Colonic mucosa (tissue), 4 donors: Measurements from ENCODE around the gene SELE. TPM values are rescaled to one million over a fixed set of nuclear protein-coding genes. Genes with fewer than 3 reads are reported as not detected.

Experiments
- DNase-seq: peaks from one replicate; pipeline ENCODE4 v3.0.0-alpha.2; 2020
- H3K27ac ChIP-seq: fragments of 200-600 bp; one replicate; pipeline ENCODE4 v1.8.0; 2021
- H3K27me3 ChIP-seq: fragments of 200-600 bp; one replicate; pipeline ENCODE4 v1.8.0; 2021
- H3K36me3 ChIP-seq: fragments of 200-600 bp; one replicate; pipeline ENCODE4 v1.8.0; 2021
- H3K4me1 ChIP-seq: fragments of 200-600 bp; one replicate; pipeline ENCODE4 v1.8.0; 2021; ENCODE audit warnings: mild to moderate bottlenecking
- H3K4me3 ChIP-seq: fragments of 200-600 bp; one replicate; pipeline ENCODE4 v1.8.0; 2021
- H3K9ac ChIP-seq, 2 donors: one replicate each; pipeline ENCODE4 v1.7.0; 2013; ENCODE audit warnings: control low read depth in 2 of 2, low read depth in 2 of 2, low read length in 2 of 2
- H3K9me3 ChIP-seq: fragments of 200-600 bp; one replicate; pipeline ENCODE4 v1.8.0; 2021
- intact Hi-C: fragments of 100-400 bp; cut with DNase I; formaldehyde crosslinking; loops from one replicate; pipeline ENCODE4 v1.14.1; 2022
- total RNA-seq, 2 donors: library from RNA; stranded (reverse); fragmentation: NEBNext Ultra II Directional in 1 of 2; extraction: Animal tissue kit (Norgen Biotek cat#: 25700) in 1 of 2; gene quantifications; one replicate each; pipeline ENCODE4 v1.2.1, GENCODE V29; 2021
- TF ChIP-seq, protein P1 (sequence below): fragments of 200-600 bp; IDR thresholded peaks from one replicate; pipeline ENCODE4 v1.8.0; 2022; ENCODE audit warnings: antibody characterized with exemption, mild to moderate bottlenecking
- donor health status: healthy.
- donor health status: DM: no; HTN: no; CAD: no.
- donor health status: DM: no; HTN: no; CAD: no.

Gene SELE
- total RNA-seq, 2 donors from 2014 or later, result 0.20 to 4.0 TPM

DNA sequence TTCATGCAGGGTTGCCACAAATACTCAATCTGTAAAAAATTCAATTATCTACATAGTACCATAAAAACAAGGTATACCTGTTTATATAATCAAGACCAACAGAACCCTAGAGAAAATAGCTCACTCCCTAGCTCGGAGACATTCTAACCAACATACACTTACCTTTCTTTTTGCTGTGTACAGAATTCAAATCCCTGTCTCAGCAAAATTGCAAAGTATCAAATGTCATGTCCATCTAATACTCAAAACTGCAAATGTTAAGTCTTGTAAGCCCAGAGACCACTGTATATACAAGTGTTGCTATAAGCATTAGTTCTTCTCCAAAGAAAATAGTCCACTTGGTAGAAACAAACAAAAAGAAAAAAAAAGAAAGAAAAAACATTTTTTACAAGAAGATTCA lies 16.2 kb upstream of the SELE start:
- no peak overlapping the region for H3K9ac ChIP-seq
- no peaks in the 10 kb centered on the region for H3K27me3 ChIP-seq
- no peak overlapping the region for H3K27ac ChIP-seq
- intact Hi-C loops, result no loop called here
- DNase-seq, result no peak
- TF ChIP-seq, protein P1, sequence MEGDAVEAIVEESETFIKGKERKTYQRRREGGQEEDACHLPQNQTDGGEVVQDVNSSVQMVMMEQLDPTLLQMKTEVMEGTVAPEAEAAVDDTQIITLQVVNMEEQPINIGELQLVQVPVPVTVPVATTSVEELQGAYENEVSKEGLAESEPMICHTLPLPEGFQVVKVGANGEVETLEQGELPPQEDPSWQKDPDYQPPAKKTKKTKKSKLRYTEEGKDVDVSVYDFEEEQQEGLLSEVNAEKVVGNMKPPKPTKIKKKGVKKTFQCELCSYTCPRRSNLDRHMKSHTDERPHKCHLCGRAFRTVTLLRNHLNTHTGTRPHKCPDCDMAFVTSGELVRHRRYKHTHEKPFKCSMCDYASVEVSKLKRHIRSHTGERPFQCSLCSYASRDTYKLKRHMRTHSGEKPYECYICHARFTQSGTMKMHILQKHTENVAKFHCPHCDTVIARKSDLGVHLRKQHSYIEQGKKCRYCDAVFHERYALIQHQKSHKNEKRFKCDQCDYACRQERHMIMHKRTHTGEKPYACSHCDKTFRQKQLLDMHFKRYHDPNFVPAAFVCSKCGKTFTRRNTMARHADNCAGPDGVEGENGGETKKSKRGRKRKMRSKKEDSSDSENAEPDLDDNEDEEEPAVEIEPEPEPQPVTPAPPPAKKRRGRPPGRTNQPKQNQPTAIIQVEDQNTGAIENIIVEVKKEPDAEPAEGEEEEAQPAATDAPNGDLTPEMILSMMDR, result no peak
- no peak overlapping the region for H3K4me3 ChIP-seq
- H3K36me3 ChIP-seq, result no peaks in the 10 kb centered on the region
- no peaks in the 10 kb centered on the region for H3K4me1 ChIP-seq
- H3K9me3 ChIP-seq, result no peaks in the 10 kb centered on the region

DNA sequence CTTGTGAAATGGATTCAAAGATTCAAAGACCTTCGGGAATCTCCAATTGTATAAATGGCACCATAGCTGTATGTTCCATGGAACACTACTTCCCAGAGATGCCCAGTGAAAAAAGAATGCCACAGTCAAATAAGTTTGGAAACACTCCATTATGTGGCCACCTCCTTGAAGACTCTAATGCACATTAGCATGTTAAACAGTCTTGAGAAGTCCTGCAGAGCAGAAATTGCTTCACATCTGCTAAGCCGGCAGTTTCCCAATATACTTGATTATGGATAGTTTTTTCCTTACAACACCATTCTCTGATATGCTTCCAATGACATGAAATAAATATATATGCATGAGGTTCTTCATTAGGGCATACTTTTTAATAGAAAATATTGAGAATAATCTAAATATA lies 12.7 kb upstream of the SELE start:
- no peak overlapping the region for H3K4me3 ChIP-seq
- H3K9ac ChIP-seq, result no peak overlapping the region
- TF ChIP-seq, protein P1, result no peak
- H3K9me3 ChIP-seq, result no peaks in the 10 kb centered on the region
- intact Hi-C loops, result no loop called here
- no peaks in the 10 kb centered on the region for H3K4me1 ChIP-seq
- no peaks in the 10 kb centered on the region for H3K36me3 ChIP-seq
- DNase-seq, result no peak
- no peaks in the 10 kb centered on the region for H3K27me3 ChIP-seq
- H3K27ac ChIP-seq, result no peak overlapping the region

DNA sequence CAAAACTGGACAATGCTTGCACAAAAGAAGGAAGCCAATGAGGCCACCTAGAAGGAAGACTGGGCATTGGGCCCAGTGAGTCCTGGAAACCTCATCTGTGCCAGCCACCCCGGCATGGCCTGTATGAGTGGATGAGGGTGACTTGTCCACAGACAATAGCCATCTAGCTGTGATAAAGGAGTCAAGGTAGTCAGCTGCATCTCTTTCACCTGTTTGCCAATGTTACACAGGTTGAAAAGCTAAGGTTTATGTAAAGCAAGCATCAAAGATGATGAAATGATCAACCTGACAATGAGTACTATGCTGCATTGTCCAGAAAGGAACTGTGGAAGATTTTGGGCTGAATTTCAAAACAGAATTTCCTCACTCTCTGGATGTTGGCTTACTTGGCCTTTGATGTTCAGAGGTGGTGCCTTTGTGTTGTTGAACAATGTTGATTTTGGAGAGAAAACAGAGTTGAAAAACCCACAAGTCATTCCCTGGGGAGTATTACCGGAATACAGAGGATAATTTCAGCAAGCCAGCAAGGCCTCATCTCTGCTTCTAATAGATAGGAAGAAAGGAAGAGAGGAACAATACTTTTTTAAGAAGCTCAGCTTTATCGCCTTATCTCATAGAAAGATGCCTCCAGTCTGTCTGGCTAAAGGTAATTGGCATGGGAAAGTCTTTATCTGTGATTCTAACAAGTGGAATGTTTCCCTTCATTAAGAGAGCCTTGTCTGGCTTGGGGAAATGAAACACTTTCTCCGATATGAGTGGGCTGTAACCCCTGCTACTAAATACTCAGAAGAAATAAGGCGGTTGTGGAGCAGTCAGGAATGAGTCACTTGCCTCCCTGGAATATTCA lies 11.4 kb upstream of the SELE start:
- Histone ChIP-seq H3K4me1 (no peaks in the 10 kb centered on the region), H3K9ac (no peak overlapping the region), H3K4me3 (no peak overlapping the region), H3K9me3 (no peaks in the 10 kb centered on the region), H3K36me3 (no peaks in the 10 kb centered on the region), H3K27ac (no peak overlapping the region), H3K27me3 (no peaks in the 10 kb centered on the region)
- TF ChIP-seq, protein P1, result no peak
- intact Hi-C loops, result no loop called here
- no peak for DNase-seq

DNA sequence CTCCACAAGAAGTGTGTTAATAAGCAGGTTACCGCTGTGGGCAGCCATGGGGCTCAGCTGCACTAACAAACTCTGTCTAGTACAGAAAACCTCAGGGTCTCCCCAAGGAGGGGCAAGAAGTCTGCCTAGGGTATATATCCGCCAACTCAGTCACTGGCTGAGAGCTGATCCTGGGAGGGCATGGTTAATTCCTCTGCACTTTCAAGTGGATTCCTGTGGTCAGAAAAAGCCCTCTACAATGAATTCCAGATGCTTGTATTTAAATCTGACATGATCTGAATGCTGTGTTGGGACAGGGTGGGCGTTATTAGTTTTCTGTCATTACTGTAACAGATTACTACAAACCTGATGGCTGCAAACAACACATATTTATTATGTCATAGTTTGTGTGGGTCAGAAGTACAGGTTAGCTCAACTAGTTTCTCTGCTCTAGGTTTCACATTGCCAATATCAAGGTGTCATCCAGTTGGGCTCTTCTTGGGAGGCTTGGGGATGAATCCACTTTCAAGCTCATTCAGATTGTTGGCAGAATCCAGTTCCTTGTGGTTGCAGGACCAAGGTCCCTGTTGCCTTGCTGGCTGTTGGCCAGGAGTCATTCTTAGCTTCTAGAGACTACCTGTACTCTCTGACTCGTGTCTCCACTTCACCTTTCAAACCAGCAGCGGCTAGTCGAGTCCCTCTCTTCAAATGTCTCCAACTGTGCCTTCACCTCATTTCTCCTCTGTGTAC lies 8.0 kb upstream of the SELE start:
- no peak overlapping the region for H3K27ac ChIP-seq
- H3K36me3 ChIP-seq, result no peaks in the 10 kb centered on the region
- H3K4me1 ChIP-seq, result no peaks in the 10 kb centered on the region
- TF ChIP-seq, protein P1, result no peak
- no peak overlapping the region for H3K4me3 ChIP-seq
- H3K9me3 ChIP-seq, result no peaks in the 10 kb centered on the region
- DNase-seq, result no peak
- H3K9ac ChIP-seq, result no peak overlapping the region
- intact Hi-C loops, result no loop called here
- H3K27me3 ChIP-seq, result no peaks in the 10 kb centered on the region

DNA sequence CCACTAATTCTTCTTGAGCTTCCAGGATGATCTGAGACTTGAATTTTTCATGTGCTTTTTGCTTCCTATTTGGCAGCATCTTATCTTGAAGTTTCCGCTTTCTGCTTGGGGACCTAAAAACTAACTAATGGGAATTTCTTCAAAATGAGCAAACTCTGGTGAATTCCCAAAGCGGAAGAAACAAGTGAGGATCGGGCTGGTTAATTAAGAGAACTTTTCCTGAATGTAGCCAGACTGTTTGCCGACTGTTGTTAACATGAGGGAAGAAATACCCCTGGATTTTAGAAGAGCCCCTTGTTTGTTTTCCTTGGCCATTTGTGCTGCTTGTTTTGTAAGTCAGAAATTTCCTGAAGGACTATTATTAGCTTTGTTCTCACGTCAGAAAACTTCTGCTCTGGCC lies 6.1 kb upstream of the SELE start:
- Histone ChIP-seq H3K9me3 (no peaks in the 10 kb centered on the region), H3K9ac (no peak overlapping the region), H3K27ac (no peak overlapping the region), H3K36me3 (no peaks in the 10 kb centered on the region), H3K27me3 (no peaks in the 10 kb centered on the region), H3K4me1 (no peaks in the 10 kb centered on the region), H3K4me3 (no peak overlapping the region)
- DNase-seq, result no peak
- intact Hi-C loops, result no loop called here
- TF ChIP-seq, protein P1, result no peak
